Measurements from ENCODE around the gene EVA1C. TPM values are rescaled to one million over a fixed set of nuclear protein-coding genes. Genes with fewer than 3 reads are reported as not detected.
"Not testable (repeated sequence)": the region's sequence is repeated elsewhere in the genome, so short reads cannot be mapped to it uniquely, and the experiment has no call there.

Gene EVA1C, protein sequence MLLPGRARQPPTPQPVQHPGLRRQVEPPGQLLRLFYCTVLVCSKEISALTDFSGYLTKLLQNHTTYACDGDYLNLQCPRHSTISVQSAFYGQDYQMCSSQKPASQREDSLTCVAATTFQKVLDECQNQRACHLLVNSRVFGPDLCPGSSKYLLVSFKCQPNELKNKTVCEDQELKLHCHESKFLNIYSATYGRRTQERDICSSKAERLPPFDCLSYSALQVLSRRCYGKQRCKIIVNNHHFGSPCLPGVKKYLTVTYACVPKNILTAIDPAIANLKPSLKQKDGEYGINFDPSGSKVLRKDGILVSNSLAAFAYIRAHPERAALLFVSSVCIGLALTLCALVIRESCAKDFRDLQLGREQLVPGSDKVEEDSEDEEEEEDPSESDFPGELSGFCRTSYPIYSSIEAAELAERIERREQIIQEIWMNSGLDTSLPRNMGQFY
- not detected in 2 replicates for total RNA-seq (2014; rRNA removed; shearing (Covaris generic); ENCODE audit: low replicate concordance)

DNA sequence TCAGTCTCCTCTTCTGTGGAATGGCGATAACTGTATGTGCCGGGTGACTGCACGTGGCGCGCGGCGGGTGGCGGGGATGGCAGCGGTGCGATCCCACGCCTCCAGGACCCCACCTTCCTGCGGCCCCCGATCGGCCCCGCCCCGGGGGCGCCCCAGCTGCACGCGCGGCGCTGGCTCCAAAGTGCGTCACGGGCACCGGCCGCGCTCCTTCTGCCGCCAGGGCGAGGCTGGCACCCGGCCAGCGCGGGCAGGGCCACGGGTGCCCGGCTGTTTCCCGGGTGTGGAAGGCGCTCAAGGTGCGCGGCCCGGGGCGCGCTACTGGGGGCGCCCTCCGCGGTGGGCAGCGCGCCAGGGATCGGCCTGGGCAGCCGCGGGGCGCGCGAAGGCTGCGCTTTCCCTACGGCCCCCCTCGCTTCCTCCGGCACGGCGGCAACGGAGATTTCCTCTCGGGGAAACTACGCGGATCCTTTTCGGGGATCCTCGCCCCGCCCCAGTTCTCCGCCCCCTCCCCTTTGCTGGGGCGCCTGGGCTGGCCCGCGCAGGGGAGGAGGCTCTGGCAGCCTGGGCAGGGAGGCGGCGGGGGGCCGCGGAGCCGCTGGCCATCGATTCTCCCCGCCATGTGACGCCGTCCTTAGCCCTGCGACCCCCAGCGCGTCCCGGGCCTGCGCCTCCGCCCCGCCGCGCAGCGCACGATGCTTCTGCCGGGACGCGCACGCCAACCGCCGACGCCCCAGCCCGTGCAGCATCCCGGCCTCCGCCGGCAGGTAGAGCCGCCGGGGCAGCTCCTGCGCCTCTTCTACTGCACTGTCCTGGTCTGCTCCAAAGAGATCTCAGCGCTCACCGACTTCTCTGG lies at the start of gene EVA1C:
TSS of gene EVA1C (plus strand) at position 545 of the 853 bp plus-strand sequence. CDS start at position 693, 148 bp downstream.
- DNase-seq (ENCODE audit: low read depth) = peak; percentile 11
- in situ Hi-C loops (cut with HindIII; ENCODE audit: low pct_unique_long_range_greater_than_20kb, low sequenced_read_pairs) = no loop called here

DNA sequence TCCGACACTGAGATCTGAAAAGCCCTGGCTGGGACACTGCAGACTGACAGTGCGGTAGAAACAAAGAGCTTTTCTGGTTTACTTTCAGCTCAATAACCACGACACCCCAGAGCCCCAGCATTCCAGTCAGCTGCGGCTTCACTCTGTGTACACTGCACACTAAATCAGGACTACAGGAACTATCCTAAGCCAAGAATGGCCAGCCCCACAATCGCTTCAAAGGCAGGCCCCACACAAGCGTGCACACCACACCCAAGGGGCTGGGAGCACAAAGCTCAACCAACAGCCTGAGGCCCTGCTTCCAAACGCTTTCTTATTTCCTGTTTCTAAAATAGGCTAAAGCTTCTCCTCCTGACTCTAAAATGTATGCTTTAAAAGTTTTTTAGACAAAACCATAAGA lies 48.1 kb upstream of the EVA1C start:
- no peak for DNase-seq (ENCODE audit: low read depth)
- in situ Hi-C loops (cut with HindIII; ENCODE audit: low pct_unique_long_range_greater_than_20kb, low sequenced_read_pairs) = no loop called here

DNA sequence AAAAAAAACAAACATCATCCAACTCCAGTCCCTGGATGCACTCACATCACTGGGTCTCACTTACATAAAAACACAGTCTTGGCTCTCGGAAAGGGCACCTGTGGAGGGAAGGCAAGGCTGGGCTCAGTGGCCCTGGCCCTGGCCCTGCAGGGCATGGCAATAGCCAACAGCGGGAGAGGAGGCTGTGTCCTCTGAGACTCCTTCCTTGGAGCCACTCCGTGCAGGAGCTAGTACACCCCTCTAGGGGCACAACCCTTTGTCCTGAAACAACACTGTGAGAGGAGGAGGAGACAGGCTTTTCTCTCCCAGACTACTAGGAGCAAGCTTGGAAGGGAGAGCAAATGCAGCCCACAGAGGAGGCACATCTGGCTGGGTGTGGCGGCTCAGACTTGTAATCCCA lies 47.7 kb upstream of the EVA1C start:
- in situ Hi-C loops (cut with HindIII; ENCODE audit: low pct_unique_long_range_greater_than_20kb, low sequenced_read_pairs) = no loop called here
- DNase-seq (ENCODE audit: low read depth) = no peak

DNA sequence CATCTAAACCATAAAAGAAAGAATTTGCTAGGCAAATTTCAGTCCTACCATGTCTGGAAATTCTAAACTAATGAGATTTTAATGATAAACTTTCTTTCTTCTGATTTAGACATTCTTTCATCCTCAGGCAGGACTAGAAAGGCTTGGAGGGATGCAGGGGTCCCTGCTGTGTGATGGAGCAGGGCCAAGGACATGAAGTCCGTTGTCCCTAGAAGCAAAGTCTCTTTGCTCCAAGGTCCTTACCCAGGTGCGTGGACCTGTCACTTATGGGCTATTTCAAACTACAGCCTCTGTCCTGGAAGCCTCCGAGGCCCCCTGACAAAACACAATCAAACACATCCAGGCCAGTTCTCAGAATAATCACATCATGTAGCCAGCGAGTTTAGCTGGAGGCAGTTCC lies 46.3 kb upstream of the EVA1C start:
- no peak for DNase-seq (ENCODE audit: low read depth)
- in situ Hi-C loops (cut with HindIII; ENCODE audit: low pct_unique_long_range_greater_than_20kb, low sequenced_read_pairs) = no loop called here

DNA sequence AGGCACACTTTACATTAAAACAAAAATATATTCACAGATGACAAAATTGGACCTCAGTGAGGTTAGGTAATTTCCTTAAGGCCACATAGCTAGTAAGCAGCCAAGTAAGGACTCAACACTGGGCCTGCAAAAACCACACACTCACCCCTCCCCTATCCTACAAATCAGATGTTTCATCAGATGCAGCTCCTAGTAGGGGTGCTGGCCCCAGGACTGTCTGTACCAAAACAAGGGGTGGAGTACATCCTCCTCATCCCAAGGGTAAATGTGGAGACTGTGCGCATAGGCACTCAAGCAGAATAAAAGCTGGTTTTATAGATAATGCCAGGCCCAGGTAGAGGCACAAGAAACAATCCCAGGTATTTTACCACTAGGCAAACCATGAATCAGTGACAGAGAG lies 45.3 kb upstream of the EVA1C start:
- DNase-seq (ENCODE audit: low read depth) = no peak

DNA sequence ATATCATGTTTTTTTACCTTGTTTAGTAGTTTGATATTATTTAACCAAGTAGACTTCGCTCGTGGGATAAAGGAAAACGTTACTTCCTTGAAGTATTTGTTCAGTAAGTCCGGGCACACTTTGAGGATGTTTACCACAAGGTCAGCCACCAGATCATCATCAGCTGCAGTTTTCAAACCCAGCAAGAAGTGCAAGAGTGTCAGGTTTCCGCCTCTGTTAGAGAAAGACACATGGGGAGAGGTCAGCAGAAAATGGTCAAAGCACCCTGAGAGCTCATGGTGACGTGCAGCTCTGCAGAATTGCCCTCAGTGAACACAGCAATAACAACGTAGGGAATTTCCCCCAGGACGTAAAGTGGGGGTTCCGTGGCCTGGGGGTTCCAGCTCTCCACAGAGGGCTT lies 44.1 kb upstream of the EVA1C start:
- in situ Hi-C loops (cut with HindIII; ENCODE audit: low pct_unique_long_range_greater_than_20kb, low sequenced_read_pairs) = no loop called here
- no peak for DNase-seq (ENCODE audit: low read depth)

More for the DNA sequence above, 45.3 kb upstream of the EVA1C start:
- in situ Hi-C loops (cut with HindIII; ENCODE audit: low pct_unique_long_range_greater_than_20kb, low sequenced_read_pairs) = no loop called here

DNA sequence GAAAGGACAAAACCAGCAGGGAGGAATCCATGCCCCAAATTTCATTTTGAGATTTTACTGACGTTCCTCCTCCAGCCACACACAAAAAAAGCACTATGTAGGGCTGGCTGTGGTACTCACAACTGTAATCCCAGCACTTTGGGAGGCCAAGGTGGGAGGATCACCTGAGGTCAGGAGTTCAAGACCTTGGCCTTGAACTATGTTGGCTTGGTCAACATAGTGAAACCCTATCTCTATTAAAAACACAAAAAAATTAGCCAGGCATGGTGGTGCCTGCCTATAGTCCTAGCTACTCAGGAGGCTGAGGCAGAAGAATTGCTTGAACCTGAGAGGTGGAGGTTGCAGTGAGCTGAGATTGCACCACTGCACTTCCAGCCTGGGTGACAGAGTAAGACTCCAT lies 43.5 kb upstream of the EVA1C start:
- in situ Hi-C loops (cut with HindIII; ENCODE audit: low pct_unique_long_range_greater_than_20kb, low sequenced_read_pairs); DNase-seq (ENCODE audit: low read depth): not testable (repeated sequence)

- DNase-seq (ENCODE audit: low read depth) = no peak
- in situ Hi-C loops (cut with HindIII; ENCODE audit: low pct_unique_long_range_greater_than_20kb, low sequenced_read_pairs) = no loop called here
These were observed 41.3 kb upstream of the EVA1C start for GRCh38 chr21:32370998-32371766.

- no peak for DNase-seq (ENCODE audit: low read depth)
- in situ Hi-C loops (cut with HindIII; ENCODE audit: low pct_unique_long_range_greater_than_20kb, low sequenced_read_pairs) = no loop called here
These were observed 40.6 kb upstream of the EVA1C start for GRCh38 chr21:32371913-32372314.

- in situ Hi-C loops (cut with HindIII; ENCODE audit: low pct_unique_long_range_greater_than_20kb, low sequenced_read_pairs) = no loop called here
- DNase-seq (ENCODE audit: low read depth) = no peak
These were observed 39.8 kb upstream of the EVA1C start for GRCh38 chr21:32372755-32373154.

- no peak for DNase-seq (ENCODE audit: low read depth)
- in situ Hi-C loops (cut with HindIII; ENCODE audit: low pct_unique_long_range_greater_than_20kb, low sequenced_read_pairs) = no loop called here
These were observed 35.0 kb upstream of the EVA1C start for GRCh38 chr21:32377506-32377905.

DNA sequence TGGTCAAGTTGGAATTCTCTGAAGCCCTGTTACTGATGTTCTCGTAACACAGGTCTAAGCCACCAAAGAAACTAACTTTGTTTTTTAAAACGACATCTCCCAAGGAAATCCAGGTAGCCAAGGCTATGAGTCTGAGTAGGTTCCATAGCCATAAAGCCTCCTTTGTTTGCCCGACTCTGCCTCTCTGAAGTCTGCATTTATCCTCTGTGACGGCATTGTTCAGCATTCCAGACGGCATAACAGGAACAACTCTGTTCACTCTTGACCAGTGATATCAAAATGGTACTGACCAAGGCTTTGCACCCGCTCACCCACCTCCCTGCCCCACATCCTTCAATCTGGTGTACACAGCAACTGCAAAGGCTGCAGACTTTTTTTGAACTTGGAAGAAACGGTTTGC lies 34.5 kb upstream of the EVA1C start:
- in situ Hi-C loops (cut with HindIII; ENCODE audit: low pct_unique_long_range_greater_than_20kb, low sequenced_read_pairs) = no loop called here
- no peak for DNase-seq (ENCODE audit: low read depth)

DNA sequence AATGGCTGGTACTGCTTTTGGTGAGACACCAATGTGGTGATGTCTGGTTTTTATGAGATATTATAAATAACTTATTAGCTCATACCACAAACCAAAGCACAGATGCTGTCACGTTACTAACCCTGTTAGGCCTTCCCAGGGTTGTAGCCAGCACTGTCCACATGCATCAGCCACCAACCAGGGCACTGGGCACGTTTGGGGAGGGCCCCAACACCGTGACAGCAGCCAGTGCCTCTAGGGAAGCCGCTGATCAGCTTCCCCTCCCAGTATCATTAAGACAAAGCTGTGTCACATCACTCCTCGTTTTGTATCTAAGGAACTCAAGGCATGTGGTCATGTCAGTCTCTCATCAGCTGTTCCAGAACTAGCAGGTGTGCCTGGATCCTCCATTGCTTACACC lies 33.5 kb upstream of the EVA1C start:
- in situ Hi-C loops (cut with HindIII; ENCODE audit: low pct_unique_long_range_greater_than_20kb, low sequenced_read_pairs) = no loop called here

GRCh38 chr21:32380940-32381339 lies 31.6 kb upstream of the EVA1C start:
- no peak for DNase-seq (ENCODE audit: low read depth)
- in situ Hi-C loops (cut with HindIII; ENCODE audit: low pct_unique_long_range_greater_than_20kb, low sequenced_read_pairs) = no loop called here

More for the DNA sequence above, 33.5 kb upstream of the EVA1C start:
- no peak for DNase-seq (ENCODE audit: low read depth)

GRCh38 chr21:32381571-32381970 lies 30.9 kb upstream of the EVA1C start:
- in situ Hi-C loops (cut with HindIII; ENCODE audit: low pct_unique_long_range_greater_than_20kb, low sequenced_read_pairs) = no loop called here
- no peak for DNase-seq (ENCODE audit: low read depth)

DNA sequence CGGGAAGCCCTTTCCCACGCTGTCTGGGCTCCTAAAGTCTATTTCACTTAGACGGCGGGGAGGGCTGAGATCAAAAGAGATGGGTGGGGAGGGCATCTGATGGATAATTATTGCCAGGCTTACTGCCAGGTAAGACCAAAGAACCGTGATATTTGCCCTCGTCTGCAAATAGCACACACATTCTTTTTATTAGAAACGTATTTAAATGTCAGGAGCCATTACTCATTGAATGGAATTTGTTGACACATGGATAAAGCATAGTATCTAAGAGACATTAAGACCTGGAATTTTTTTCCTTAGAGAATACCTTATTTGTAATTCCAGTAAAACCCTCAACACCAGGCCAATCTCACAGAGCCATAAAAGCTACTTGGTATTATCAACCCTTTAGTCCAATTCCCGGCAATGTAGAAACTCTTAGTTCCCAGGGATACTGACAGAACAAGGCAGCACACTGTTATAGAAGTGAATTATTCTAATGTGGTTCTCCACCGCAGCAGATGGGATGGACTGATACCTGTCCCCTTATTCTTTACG lies 30.3 kb upstream of the EVA1C start:
- in situ Hi-C loops (cut with HindIII; ENCODE audit: low pct_unique_long_range_greater_than_20kb, low sequenced_read_pairs) = no loop called here
- no peak for DNase-seq (ENCODE audit: low read depth)

GRCh38 chr21:32383812-32384211 lies 28.7 kb upstream of the EVA1C start:
- no peak for DNase-seq (ENCODE audit: low read depth)
- in situ Hi-C loops (cut with HindIII; ENCODE audit: low pct_unique_long_range_greater_than_20kb, low sequenced_read_pairs) = no loop called here

GRCh38 chr21:32386195-32386870 lies 26.2 kb upstream of the EVA1C start:
- in situ Hi-C loops (cut with HindIII; ENCODE audit: low pct_unique_long_range_greater_than_20kb, low sequenced_read_pairs) = no loop called here
- DNase-seq (ENCODE audit: low read depth) = no peak

All from Caki2 (cell line).